GM19035 (cell line): Measurements from ENCODE around the gene ADARB1.

Source experiments
- ATAC-seq: cut with Tn5 transposase; IDR thresholded peaks from one replicate; pipeline ENCODE4 v1.9.1; 2021; ENCODE audit not compliant: unreplicated experiment

Gene ADARB1

DNA sequence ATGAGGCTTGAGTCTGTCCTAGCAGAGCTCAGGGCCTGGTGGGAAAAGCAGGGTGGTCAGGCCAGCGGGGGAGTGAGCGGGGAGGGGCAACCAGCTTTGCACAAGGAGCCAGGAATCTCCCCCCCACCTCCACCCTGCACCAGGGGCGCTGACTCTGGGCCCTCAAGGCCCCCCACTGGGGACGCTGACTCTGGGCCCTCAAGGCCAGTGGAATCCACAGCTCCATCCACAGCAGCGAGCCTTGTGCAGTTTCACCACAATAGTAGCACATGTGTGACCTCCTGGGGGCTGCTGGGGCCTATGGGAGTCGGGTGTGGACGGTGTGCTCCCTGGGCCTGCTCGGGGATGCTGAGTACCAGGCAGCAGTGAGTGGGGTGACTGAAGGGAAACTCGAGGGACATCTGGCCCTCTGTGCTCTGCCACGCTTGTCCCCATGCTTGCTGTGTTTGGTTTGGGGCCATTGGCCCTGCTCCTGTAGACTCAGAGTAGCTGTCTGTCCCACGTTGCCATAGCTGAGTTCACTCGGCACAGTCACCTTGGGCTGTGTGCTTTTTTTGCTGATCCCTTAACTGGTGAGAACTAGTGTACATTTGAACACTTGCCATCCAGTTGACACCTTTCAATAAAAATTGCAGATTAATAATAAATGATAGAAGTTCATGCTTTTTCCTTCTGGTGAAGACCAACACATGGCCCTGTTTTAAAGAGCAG lies 89.2 kb downstream of the ADARB1 start:
- ATAC-seq, result no peak

- no peak for ATAC-seq
These were observed 89.7 kb downstream of the ADARB1 start for GRCh38 chr21:45164124-45164511.

- ATAC-seq, result no peak
These were observed 90.5 kb downstream of the ADARB1 start for GRCh38 chr21:45164838-45165237.

DNA sequence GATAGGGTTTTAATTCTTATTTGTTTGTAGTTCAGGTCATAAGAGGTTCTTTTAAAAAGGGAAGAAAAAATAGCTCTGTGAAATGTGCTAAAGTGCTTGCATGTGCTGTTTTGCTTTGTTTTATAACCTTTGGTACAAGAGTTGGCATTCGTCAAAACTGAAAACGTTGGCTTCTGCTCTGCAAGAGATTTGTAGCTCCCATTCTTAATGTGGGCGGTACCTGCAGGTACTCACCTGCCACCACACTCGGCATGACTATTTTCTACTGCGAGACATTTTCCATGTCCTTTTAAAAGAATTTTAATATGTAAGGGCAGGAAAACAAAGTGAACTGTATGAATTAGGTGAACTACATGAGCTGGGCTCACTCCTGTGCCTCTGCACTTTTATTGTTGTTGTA lies 92.6 kb downstream of the ADARB1 start:
- ATAC-seq, result no peak

- no peak for ATAC-seq
These were observed 93.4 kb downstream of the ADARB1 start for GRCh38 chr21:45167796-45168222.

GRCh38 chr21:45168522-45168921 lies 94.1 kb downstream of the ADARB1 start:
- ATAC-seq, result no peak

DNA sequence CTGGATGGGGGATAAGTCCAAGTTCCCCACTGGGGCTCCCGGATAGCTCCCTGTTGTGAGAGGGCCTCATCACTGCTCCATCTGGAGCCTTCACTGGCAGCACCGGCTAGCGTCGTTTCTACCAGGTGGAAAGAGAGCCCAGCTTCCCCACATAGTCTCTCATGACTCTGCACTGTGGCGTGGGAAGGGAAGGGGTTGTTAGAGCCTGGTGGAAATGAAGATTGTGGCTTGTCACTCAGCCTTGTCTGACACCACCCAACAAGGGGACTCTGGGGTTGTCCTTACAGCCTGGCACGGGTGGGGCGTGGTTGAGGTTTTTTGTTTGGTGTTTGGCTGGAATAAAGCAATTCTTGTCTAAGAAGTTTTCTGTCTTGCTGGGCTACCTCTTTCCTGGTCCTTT lies 94.6 kb downstream of the ADARB1 start:
- ATAC-seq, result no peak

- ATAC-seq, result no peak
These were observed 95.3 kb downstream of the ADARB1 start for GRCh38 chr21:45169682-45170081.

- ATAC-seq, result no peak
These were observed 96.6 kb downstream of the ADARB1 start for GRCh38 chr21:45170987-45171386.

DNA sequence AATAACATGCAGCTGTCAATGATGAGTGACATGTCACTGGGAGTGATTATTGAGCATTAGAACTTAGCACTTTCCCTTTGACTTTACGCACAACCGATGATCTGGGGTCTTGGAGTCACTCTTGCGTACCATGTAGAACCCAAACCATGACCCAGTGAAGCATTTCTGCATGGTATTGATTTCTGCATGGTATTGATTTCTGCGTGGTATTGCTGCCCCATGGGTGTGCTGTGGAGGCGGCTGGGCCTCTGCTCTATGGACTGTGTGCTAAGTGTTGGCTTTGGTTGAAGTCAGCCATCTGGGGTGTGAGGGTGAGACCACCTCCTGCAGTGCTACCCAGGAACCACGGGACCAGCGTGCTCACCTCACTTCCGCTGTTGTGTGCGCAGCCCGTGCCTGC lies 98.0 kb downstream of the ADARB1 start:
- ATAC-seq, result no peak

GRCh38 chr21:45175326-45176095 lies 101.1 kb downstream of the ADARB1 start:
- no peak for ATAC-seq

GRCh38 chr21:45176141-45176540 lies 101.8 kb downstream of the ADARB1 start:
- ATAC-seq, result no peak

GRCh38 chr21:45177039-45177438 lies 102.7 kb downstream of the ADARB1 start:
- ATAC-seq, result no peak

DNA sequence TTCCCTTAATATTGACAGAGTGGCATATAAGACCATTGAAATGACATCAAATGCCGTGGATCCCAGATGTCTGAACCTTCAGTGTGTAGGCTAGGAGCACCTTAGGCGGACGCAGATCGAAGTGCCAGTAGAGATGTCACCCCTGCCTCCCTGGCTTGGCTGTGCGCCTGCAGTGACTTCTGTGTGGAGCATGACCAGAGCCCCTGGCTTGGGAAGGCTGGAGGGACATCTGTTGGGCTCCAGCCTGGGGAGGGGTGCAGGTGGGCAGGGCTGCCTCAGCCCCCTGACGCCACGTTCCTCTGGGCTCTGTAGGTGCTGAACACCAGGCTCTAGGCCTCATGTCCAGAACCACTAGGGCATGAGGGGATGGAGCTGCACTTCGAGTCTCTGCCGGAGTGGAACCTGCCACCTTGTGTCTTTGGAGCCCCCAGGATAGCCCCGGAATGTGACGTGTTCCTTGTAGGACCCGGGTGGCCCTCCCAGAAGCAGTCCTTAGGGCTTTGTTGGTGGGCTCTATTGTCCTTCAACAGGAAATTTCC lies 103.8 kb downstream of the ADARB1 start:
- no peak for ATAC-seq

DNA sequence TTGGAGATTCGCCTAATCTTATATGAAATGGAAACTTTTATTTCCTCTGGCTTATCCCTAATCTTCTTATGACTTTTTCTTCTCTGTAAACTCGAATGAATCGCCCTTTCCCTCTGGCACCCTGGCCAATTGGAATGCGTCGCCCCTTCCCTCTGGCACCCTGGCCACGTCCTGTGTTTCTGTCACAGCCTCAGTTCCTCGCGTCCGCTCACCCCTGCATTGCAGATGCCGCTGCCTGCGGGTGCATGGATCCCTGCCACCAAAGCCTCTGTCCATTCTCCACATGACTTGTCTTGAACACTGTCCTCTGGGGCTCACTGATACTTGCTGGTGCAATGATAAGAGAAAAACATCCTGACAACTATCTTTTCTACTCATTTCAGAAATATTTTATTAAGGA lies 104.6 kb downstream of the ADARB1 start:
- ATAC-seq, result no peak

GRCh38 chr21:45179568-45180245 lies 105.3 kb downstream of the ADARB1 start:
- ATAC-seq, result no peak

- no peak for ATAC-seq
These were observed 105.8 kb downstream of the ADARB1 start for GRCh38 chr21:45180246-45180599.

DNA sequence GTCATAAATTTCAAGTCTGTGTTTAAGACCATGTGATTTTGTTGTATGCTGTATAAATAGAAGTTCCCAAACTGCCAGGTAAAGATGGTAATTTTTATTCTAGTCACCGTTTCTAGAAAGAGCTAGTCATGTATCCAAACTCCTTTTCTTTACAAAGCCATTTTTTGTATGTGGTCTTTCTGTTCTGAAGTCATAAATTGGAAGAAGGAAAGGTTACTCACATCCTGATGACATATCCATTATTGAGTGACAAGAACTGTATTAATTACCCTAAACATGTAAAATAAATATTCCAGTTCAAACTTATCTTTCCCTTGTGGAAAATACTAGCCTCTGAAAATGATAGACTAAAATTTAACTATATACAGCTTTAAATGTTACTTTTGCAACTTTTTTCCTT lies 108.6 kb downstream of the ADARB1 start:
- ATAC-seq, result no peak

- ATAC-seq, result no peak
These were observed 109.5 kb downstream of the ADARB1 start for GRCh38 chr21:45183852-45184251.

DNA sequence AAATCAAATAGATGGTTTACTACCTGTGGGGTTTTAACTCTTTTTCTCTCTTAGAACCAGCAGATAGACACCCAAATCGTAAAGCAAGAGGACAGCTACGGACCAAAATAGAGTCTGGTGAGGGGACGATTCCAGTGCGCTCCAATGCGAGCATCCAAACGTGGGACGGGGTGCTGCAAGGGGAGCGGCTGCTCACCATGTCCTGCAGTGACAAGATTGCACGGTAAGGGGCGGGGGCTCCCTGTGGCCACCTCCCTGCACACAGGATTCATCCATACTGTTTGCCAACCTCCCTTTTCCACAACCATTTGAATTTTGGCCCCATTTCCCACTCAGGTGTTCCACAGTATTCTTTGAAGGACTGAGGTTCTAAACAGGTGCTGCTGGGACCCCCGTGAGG lies 110.5 kb downstream of the ADARB1 start:
- no peak for ATAC-seq

DNA sequence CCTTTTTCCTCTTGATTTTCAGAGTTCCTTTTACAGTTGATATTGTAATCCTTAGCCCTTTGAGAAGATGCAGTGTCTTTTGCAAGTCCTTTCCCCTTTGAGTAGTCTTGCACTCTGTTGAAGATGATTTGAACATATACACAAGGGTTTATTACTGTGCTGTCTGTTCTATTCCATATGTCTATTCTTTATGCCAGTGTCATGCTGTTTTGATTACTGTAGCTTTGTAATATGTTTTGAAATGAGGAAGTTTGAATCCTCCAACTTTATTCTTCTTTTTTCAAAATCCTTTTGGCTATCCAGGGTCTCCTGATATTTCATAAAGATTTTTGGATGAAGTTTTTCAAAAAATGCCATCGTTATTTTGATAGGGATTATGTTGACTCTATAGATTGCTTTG lies 112.3 kb downstream of the ADARB1 start:
- no peak for ATAC-seq

GRCh38 chr21:45187646-45188045 lies 113.3 kb downstream of the ADARB1 start:
- ATAC-seq, result no peak
